HG03575 (cell line): Measurements from ENCODE around the gene ITPK1.

Source experiments
- ATAC-seq: cut with Tn5 transposase; IDR thresholded peaks from one replicate; pipeline ENCODE4 v1.9.1; 2021; ENCODE audit not compliant: unreplicated experiment, insufficient number of reproducible peaks, low FRiP score; ENCODE audit errors: extremely low read depth

The ITPK1 gene

DNA sequence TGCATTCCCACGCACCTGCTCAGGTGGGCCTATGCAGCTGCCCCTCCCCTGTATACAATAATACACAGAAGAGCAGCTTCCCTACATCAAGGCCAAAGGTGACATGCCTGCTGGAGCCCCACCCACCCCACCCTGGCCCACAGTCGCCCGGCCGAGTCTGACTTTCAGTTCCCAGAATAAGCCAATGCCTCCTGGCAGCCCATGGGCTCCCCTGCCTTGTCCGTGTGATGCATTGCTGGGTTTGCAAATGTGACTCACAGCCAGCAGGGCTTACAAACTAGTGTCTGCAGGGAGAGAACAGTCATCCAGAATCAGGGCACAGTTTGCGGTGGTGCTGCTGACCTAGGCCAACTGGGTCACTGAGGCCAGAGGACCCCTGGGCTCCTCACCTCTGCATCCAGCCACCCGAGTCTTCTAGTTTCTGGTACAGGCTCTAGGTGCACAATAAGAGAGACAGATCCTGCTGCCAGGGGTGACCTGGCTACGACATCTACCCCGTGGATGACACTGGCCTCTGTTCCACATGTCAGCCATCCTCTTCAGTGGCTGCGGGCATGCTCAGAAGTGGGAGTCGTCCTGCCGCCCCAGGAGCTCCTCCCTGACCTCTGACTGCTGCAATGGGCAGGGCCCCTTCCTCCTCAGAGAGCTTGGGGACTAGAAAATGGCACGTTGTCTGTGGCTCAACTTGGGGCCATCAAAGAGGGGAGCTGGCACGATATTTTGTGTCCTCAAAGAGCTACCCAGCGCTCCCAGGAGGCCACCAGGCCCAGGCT, 108.3 kb downstream of the ITPK1 start:
- ATAC-seq: no peak

DNA sequence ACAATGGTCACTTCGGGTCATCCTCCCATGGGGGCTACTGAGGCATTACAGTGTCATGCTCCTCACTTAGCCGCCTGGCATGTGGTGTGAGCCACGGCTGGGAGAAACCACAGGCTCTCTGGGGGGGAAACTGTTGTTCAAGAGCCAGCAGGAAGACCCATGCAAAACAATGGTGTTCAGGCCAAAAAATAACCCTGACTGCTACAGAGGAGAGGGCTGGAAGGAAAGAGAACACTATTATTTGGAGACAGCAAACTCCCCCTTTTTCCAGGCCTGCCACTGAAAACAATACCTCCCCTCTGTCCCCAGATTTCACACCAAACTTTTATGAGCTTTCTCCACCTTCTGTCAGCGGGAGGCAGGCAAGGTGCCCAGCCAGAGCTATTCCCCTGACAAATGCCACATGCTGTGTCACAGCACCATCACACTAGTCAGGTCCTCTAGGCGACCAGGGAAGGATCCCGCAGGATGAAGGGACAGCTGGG, 109.1 kb downstream of the ITPK1 start:
- ATAC-seq: no peak

DNA sequence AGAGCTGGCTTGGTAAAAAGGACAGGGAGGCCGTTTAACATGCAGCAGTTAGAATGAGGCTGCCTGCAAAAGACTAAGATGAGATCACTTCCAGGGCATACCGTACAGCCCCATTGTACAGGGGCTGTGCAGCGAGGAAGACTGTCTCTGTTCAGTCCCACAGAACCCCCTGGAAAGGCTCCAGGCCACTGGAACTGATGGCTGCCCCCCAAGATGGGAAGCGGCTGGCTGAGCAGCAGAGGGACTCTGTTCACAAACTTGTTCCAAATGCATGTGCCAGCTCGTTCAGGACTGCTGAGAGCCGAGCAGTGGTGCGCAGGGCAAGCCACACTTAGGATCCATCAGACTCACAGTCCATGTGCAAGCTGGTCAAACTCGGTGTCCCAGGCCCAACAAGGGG, 109.9 kb downstream of the ITPK1 start:
- no peak for ATAC-seq

- no peak for ATAC-seq
Observed at GRCh38 chr14:93005135-93005813, 110.5 kb downstream of the ITPK1 start.

- no peak for ATAC-seq
Observed at GRCh38 chr14:93004699-93005082, 111.0 kb downstream of the ITPK1 start.

DNA sequence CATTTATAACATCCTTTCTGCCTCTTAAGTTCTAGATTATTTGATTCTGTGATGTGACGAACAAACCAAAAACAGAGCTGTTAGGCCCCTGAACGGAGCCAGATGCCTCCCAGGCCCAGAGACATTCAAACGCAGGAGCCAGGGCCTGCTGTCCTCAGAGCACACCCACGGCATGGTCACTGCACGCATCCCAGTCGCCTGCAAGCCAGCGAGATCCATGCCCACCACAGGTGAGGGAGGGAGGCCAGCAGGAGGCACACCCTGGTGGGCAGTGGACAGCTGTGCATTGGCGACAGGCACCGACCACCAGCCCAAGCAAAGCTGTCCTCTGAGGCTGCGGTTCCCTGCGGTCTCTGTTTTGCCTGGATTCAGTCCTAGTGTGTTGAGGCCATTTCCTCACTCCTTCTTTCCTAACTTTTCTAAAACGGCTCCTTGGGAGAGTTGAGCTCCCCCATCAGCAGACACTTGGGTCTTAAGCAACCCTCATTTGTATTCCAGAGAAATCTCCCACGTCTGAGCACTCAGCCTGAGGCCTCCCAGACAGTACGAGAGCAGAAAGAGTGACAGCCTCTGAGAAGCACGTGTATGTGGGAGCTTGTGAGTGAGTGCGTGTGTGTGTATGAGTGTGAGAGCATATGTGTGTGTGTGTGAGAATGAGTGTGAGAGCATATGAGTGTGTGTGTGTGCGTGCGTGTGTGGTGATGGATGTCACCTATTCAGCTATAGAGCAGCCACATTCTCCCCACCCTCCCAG, 111.6 kb downstream of the ITPK1 start:
- ATAC-seq: no peak

DNA sequence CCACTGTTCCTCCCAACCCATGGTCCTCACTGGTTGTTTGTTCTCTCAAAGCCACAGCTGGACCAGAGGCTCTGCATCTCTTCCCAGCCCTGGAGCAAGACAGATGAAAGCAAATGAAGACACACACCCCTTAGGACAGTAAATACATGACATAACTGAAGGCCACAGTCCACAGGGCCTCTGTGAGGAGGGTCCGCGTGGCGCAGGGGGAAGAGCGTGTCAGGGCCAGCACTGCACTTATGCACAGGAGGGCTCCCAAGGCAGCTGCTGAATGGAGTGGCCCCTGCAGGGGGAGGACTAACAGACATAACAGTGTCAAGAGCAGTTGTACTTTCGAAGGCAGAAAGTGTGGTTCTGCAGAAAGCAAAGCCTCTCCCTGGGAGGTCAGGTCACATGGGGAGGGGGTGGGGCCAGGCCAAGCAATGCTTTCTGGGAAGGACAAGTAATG, 112.8 kb downstream of the ITPK1 start:
- no peak for ATAC-seq

DNA sequence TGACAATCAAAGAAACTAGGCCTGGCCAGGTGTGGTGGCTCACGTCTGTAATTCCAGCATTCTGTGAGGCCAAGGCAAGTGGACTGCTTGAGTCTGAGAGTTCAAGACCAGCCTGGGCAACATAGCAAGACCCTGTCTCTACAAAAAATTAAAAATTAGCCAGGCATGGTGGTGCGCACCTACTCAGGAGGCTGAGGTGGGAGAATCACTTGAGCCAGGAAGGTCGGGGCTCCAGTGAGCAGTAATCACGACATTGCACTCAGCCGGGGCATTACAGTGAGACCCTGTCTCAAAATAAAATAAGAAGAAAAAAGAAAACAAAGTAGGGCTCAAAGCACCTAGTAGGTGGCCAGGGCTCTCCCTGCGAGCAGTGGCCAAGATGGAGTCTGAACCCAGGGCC, 113.7 kb downstream of the ITPK1 start:
- no peak for ATAC-seq

DNA sequence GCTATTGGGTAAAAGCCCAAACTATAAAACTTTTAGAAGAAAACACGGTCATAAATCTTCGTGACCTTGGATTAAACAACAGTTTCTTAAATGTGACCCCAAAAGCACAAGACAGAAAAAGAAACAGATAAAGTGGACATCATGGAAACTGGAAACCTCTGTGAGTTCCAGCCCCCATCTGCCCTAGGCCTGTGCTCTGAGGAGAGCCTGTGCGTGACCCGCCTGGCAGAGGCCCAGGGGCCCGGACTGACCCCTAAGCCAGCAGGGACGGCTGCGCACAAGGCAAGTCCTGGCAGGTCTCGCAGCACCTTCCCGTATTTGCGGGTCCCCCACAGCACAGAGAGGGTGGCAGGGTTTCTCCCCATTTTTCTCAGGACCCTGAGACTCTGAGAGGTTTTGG, 116.8 kb downstream of the ITPK1 start:
- ATAC-seq: no peak

DNA sequence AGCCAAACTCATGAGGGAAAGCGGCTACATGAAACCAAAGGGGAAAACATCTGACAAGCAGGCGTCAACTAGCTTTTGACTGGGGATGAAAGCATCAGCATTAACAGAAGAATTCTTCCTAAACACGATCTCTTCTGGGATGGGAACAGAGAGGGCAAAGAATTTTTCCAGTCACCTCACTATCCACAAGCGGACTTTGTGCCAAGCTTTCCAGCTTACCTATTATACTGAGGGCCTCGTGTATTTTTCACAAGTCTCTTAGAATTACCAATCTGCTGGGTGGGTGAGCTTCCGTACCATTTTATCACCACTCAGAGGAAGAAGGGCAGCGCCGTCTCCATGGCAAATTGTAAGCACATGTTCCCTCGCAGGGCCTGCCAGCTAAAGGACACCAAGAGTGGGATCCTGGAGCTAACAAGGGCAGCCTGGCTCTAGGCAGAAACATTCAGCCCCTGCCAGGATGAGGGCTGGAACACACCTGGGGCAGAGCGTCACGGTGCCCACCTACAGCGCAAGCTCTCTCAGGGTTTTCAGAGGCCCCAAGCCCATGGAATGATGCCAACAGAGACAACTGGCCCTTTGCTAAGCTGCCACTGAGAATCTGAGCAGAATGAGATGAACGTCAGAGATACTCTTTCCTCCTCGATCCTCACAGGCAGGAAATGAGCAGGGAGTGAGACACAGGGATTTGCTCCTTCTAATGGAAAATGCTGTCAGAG, 118.2 kb downstream of the ITPK1 start:
- ATAC-seq: no peak

DNA sequence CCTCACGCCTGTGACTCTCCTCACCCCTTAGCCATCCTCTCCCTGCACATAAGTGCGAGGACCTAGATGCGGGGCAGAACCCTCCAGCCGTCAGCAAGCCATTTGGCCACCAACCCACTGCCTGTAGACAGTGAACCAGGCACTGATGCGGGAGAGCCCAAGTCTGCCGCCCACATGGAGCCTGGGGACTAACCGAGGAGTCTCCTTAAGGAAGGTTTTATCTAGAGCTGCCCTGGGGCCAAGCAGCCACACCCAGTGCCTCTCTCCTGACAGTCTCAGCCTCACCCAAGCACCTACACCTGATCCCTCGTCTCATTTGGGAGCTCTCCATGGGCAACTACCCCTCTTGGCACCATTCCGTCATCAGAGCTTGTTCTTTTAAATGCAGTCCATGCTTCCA, 120.1 kb downstream of the ITPK1 start:
- ATAC-seq: no peak

- no peak for ATAC-seq
Observed at GRCh38 chr14:92994942-92995341, 120.8 kb downstream of the ITPK1 start.

DNA sequence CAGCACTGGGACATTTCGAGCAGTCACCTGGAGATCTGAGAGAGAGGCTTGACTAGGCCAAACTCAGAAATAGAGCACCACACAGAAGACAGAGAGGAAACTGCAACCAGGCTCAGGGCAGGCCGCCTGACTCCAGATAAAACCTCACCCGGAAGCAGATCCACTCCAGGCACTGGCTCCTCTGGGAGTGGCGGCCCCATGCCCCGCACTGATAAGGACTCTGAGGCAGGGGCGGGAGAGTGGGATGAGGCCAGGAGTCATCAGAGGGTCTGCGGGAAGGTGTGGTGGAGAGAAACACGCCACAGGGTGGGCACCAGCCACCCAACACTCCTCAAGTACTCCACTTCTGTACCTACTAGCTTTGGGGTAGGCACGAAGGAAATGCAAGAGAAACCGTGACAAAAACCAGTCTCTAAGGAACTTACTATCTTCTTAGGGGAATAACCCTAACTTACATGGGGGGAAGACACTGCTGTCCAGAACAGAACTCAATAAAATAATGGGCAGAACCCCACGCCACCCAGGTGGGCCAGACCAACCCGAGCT, 121.5 kb downstream of the ITPK1 start:
- no peak for ATAC-seq

DNA sequence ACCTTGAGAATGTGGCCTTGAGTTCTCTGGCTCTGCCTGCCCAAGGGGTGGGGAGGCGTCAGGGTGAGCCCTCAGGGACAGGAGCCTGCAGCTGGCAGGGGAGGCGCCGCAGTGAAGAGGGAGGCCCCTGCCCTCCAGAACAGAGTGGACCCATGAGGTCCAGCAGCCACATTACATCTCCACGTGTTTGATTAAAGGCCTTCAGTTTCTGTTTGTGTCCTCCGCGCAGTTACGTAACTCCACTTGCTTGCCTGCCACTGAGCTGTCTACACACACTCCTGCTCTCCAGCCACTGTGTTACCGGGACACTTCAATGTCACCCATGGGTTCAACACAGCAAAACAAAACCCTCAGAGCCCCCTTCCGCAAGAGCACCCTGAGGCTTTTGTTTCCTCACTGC, 122.4 kb downstream of the ITPK1 start:
- ATAC-seq: no peak

- no peak for ATAC-seq
Observed at GRCh38 chr14:92991536-92991935, 124.2 kb downstream of the ITPK1 start.

GRCh38 chr14:92990456-92991430, 125.0 kb downstream of the ITPK1 start:
- ATAC-seq: no peak

DNA sequence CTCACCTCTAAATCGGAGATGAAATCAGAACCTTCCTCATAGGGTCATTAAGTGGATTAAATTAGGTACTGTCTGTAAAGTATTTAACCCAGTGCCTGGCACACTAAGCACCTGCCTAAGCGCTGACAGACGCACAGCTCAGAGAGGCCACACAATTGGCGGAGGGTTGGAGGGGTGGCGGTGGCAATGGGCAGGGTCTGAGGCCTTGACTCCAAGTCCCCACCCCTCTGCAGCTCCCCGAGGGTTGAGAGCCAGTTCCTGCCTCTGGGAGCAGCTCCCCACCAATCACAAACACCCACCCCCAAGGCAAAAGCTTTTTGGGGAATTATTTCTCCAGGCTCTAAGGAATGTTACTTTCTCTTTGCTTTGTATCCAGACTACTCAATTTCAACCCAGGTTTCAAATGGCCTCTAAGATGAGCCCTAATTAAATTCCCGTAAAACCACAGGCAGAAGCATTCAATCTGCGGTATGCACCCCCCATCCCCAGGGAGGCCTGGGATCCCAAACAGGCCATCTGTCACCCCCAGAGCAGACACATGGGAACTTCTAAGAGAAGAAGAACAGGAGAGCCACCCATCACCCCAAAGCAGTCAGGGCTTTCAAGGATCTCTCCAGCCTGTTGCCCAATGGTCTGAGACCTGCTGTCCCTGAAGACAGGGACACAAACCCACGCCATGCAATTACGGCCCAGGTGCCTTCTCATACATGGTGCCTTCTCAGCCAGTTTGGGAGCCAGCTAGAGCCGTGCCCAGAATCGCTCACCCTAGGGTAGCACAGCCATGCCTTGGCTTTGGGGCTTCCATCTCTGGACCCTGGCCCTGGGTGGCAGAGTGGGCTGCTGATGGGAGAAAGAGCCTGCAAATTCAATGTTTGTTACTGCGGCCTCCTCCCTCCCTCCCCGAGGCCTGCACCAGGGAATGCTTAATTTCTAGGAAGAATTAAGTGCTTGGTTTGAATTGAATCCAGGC, 126.7 kb downstream of the ITPK1 start:
- ATAC-seq: no peak
